ENCODE measurements around the gene ECE2.
A peak's percentile ranks its signal among the peaks of the same experiment; 100 is the strongest.
"Not testable (repeated sequence)": the region's sequence is repeated elsewhere in the genome, so short reads cannot be mapped to it uniquely, and the experiment has no call there.

ECE2 gene

DNA sequence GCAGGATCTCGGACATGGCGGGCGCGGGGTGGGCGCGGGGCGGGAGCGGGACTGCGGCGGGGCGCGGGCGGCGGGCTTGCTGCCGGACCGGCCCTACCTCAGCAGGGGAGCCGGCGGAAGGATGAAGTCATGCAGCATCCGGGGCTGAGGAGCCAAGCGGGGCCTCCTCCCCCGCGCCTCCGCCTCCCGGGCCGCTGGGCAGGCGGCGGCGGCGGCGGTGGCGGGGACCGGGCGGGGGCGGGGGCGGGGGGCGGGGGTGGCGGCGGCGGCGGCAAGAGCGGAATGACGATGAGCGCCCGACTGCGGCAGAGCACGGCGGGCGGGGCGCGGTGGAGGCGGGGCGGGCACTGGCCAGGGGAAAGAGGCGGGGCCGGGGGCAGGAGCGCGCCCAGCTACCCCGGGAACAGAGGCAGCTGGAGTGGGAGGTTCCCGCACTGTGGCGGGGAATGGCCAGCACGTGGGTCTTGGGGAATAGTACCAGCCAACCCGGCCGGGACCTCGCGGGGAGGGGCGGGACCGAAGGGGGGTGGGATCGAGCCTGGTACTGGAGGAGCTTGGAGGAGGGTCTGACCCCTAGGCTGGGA is 14.5 kb upstream of the ECE2 start, which contains the start of gene CAMK2N2:
Gene CAMK2N2, minus strand, starts transcription at position 284 of the 584 bp plus-strand sequence. Its CDS starts 268 bp downstream, at position 16.
- DNase-seq = peak; percentile 67
- in situ Hi-C loops (cut with HindIII; ENCODE audit: low pct_ligation_motif_present, low pct_unique_long_range_greater_than_20kb, low sequenced_read_pairs) = no loop called here

DNA sequence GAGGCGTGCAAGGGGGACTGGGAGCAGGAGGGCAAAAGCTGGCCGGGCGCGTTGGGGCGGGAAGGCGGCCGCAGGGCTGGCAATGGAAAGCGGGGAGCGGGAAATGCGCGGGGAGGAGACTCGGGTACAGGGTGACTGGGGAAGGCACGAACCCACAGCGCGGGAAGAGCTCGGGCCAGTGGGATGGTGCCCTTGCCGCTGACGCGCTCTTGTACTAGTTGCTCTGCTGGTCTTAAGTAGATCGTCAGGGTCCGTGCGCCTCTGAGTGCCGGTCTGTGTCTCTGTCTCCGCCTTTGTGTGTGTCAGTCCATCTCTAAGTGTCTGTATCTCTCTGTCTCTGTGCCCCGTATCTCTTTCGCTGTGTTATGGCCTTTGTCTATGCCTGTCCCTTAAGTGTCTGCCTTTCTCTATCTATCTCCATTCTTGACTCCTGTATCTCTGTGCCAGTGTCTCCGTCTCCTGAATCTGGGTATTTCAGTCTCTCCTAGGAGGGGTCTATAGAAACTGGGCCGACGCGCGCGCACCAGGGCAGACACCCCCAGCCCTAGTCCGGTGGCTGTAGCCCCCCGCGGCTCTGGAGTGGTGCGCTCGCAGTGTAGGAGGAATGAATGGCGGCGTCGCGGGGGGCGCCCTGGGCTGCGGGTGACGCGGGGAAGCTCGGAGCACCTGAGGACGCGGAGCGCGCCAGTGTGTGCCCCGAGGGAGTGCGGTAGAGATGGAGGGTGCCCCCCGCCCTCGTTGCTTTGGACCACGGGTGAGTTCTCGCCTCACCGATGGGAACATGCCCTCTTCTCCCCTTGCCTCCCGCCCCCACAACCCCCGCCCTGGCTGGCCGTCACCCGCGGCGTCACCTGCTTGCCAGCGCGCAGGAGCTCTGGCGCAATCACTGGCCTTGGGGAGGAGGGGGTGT is 13.7 kb upstream of the ECE2 start:
- in situ Hi-C loops (cut with HindIII; ENCODE audit: low pct_ligation_motif_present, low pct_unique_long_range_greater_than_20kb, low sequenced_read_pairs) = no loop called here
- peak; percentile 33 for DNase-seq

DNA sequence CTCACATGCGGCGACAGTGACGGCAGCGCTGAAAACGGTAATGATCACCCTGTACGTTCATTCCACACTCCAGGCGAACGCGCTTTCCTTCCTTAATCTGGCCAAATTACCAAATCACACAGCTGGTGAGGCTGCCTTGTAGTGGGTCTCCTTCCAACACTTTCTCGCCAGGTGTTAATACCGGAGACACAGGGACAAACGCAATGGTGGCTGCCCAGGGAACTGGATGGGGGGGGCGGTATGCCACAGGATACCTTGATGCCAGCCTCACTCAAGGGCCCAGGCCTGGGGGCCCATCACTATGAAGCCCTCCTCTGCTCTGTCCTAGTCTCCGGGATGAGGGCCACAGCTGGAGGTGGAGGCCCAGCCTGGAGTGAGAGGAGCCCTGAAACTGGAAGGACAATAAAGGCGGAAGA is 13.1 kb upstream of the ECE2 start:
- in situ Hi-C loops (cut with HindIII; ENCODE audit: low pct_ligation_motif_present, low pct_unique_long_range_greater_than_20kb, low sequenced_read_pairs) = no loop called here
- DNase-seq = no peak

DNA sequence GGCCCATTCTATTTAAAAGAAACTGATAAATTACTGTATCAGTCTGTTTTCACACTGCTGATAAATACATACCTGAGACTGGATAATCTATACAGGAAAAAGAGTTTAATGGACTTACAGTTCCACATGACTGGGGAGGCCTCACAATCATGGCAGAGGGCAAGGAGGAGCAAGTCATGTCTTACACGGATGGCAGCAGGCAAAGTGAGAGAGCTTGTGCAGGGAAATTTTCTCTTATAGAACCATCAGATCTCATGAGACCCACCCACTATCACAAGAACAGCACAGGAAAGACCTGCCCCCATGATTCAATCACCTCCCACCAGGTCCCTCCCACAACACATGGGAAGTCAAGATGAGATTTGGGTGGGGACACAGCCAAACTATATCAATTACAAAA is 8.6 kb upstream of the ECE2 start:
- in situ Hi-C loops (cut with HindIII; ENCODE audit: low pct_ligation_motif_present, low pct_unique_long_range_greater_than_20kb, low sequenced_read_pairs); DNase-seq: not testable (repeated sequence)

DNA sequence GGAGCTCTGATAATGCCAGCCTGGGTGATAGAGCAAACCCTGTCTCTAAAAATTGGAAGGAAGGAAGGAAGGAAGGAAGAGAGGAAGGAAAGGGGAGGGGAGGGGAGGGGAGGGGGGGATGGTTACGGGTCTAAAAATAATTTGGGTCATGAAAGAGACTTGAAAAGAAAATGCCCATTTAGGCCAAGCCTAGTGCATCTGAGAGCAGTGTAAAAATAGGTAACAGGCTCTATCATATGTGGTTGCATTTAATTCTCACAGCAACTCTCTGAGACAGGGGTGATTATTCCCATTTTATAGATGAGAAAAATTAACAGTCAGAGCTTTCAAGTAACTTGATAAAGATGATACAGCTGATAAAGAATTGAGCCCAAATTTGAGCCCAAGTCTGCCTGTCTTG is 3.6 kb upstream of the ECE2 start:
- in situ Hi-C loops (cut with HindIII; ENCODE audit: low pct_ligation_motif_present, low pct_unique_long_range_greater_than_20kb, low sequenced_read_pairs) = no loop called here

DNA sequence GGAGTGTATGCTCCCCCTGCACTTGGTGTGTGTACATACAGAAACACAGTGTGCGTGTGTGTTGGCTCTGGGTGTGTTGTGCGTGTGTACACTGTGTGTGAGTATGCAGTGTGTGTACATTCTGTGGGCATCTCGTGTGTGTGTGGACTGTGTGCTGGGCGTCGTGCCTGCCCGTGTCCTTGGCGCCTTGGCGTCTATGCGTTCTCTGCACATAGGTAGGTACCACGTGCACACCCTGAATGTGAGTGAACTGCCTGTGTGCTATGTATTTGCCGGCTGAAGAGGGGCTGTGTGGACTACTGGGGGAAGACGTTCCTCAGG is 481 bp upstream of the ECE2 start:
- in situ Hi-C loops (cut with HindIII; ENCODE audit: low pct_ligation_motif_present, low pct_unique_long_range_greater_than_20kb, low sequenced_read_pairs) = no loop called here
- no peak for DNase-seq

More for the DNA sequence above, 3.6 kb upstream of the ECE2 start:
- DNase-seq = no peak

DNA sequence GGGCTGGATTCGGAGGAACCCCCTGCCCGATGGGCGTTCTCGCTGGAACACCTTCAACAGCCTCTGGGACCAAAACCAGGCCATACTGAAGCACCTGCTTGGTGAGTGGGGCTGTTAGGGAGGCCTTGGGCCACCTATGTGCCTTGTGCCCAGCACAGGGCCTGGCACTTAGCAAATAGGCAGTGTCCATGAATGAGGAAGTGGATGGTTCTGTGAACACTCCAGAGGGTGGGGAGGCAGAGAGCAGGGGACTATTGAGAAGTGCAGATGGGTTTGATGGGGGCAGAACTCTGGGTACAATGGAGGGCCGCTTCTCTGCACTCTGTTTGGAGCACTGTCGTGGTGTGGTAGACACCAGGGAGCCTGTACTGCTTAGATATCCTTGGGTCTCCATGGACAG is 1.5 kb downstream of the ECE2 start:
- in situ Hi-C loops (cut with HindIII; ENCODE audit: low pct_ligation_motif_present, low pct_unique_long_range_greater_than_20kb, low sequenced_read_pairs) = no loop called here
- no peak for DNase-seq

DNA sequence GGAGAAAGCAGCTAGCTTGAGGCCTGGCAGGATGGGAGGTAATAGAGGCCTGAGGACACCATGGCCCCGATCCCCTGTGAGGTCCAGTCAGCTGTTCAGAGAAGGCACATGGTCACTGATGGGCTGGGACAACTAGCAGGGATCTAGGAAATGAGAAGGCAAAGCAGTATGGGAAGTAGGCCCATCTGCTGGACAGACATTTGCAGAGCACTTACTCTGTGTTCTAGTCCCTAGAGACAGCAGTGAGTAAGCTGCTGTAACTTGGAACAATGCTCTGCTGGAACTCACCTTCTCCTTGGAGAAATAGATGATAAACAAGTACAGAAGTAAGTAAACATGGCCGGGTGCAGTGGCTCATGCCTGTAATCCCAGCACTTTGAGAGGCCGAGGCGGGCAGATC is 7.1 kb downstream of the ECE2 start:
- in situ Hi-C loops (cut with HindIII; ENCODE audit: low pct_ligation_motif_present, low pct_unique_long_range_greater_than_20kb, low sequenced_read_pairs) = no loop called here
- DNase-seq = no peak

DNA sequence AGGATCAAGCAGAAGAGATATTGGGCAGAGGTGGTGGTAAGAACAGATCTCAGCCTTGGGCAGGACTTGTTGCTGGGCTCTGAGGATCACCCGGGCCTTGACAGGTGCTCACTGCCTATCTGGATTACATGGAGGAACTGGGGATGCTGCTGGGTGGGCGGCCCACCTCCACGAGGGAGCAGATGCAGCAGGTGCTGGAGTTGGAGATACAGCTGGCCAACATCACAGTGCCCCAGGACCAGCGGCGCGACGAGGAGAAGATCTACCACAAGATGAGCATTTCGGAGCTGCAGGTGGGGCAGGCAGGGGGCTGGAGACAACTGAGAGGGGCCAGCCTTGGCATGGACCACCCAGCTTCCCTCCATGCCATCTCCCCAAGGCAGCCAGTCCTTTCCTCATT is 7.9 kb downstream of the ECE2 start:
- in situ Hi-C loops (cut with HindIII; ENCODE audit: low pct_ligation_motif_present, low pct_unique_long_range_greater_than_20kb, low sequenced_read_pairs) = no loop called here

DNA sequence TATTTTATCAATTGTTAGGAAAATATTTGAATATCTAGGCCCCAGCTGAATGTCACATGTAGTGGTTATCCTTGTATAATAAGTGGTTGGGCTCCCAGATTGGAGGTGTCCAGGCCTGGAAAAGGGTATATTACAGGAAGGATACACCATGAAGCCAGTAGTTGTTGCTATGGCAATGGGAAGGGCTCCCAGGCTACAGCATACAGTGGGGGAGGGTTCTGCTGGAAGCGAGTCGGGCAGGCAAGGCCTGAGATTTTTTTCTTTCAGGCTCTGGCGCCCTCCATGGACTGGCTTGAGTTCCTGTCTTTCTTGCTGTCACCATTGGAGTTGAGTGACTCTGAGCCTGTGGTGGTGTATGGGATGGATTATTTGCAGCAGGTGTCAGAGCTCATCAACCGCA is 8.9 kb downstream of the ECE2 start:
- in situ Hi-C loops (cut with HindIII; ENCODE audit: low pct_ligation_motif_present, low pct_unique_long_range_greater_than_20kb, low sequenced_read_pairs) = no loop called here
- DNase-seq = peak; percentile 61

More for the DNA sequence above, 7.9 kb downstream of the ECE2 start:
- no peak for DNase-seq

DNA sequence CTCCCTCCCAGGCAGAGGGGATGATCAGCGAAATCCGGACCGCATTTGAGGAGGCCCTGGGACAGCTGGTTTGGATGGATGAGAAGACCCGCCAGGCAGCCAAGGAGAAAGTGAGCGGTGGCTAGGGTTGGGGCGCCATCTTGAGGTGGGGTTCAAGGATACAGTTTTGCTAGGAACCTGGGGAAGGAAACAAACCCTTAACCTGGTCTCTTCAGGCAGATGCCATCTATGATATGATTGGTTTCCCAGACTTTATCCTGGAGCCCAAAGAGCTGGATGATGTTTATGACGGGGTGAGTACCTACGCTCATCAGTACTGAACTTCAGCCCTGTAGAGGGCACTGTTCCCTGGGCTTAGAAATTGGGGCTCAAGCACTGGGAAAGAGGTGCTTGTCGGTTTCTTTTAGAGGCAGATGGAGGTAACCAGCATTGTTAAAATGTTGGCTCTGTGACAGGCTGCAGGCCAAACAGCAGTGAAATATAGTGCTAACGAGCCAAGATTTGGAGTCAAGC is 13.7 kb downstream of the ECE2 start:
- peak; percentile 53 for DNase-seq
- in situ Hi-C loops (cut with HindIII; ENCODE audit: low pct_ligation_motif_present, low pct_unique_long_range_greater_than_20kb, low sequenced_read_pairs) = no loop called here

DNA sequence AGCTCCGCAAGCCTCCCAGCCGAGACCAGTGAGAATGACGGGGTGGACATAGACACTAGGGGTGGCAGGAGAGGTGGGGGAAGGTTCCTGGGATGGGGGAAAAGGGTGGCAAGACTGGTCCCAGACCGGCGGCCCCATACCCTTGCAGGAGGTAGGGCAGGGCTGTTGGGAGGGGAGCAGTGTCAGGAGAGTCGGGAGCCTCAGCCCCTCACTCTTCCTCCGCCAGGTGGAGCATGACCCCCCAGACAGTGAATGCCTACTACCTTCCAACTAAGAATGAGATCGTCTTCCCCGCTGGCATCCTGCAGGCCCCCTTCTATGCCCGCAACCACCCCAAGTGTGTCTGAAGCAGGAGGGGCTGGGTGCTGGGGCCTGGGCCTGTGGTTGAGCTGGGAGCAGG is 14.5 kb downstream of the ECE2 start:
- in situ Hi-C loops (cut with HindIII; ENCODE audit: low pct_ligation_motif_present, low pct_unique_long_range_greater_than_20kb, low sequenced_read_pairs) = no loop called here
- DNase-seq = no peak

DNA sequence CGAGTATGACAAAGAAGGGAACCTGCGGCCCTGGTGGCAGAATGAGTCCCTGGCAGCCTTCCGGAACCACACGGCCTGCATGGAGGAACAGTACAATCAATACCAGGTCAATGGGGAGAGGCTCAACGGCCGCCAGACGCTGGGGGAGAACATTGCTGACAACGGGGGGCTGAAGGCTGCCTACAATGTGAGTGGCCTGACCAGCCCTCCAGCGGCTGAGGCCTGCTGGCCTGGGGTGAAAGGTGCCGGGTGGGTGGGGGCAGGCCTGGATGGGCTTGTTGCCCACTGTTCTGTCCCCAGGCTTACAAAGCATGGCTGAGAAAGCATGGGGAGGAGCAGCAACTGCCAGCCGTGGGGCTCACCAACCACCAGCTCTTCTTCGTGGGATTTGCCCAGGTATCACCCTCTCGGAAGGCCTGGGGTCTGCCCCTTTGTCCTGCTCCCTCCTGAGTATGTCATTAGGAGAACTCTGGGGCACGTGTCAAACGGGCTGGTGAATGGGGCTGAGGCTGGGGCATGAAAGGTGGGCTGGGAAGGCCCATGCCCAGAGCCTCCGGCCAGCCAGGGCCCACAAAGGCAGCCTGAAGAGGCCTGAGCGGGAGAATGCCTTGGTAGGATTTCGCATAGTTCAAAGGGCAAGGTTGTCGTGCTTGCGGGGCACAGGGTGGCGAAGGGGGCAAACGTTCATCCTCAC is 15.4 kb downstream of the ECE2 start:
- DNase-seq = no peak
- in situ Hi-C loops (cut with HindIII; ENCODE audit: low pct_ligation_motif_present, low pct_unique_long_range_greater_than_20kb, low sequenced_read_pairs) = no loop called here

DNA sequence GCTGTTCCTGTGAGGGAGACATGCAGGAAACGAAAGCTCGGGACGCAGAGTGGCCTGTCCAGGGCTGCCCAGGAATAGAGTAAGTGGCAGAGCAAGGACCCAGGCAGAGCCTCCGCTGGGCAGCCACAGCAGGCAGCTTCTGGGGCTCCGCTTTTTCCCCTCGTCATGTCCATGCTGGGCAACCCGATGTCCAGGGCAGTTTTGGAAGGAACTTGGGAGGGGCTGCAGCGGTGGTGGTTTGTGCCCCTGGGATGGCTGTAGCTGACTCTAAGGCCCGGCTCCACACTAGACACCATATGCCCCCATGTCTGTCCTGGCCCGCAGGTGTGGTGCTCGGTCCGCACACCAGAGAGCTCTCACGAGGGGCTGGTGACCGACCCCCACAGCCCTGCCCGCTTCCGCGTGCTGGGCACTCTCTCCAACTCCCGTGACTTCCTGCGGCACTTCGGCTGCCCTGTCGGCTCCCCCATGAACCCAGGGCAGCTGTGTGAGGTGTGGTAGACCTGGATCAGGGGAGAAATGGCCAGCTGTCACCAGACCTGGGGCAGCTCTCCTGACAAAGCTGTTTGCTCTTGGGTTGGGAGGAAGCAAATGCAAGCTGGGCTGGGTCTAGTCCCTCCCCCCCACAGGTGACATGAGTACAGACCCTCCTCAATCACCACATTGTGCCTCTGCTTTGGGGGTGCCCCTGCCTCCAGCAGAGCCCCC is 16.1 kb downstream of the ECE2 start:
- in situ Hi-C loops (cut with HindIII; ENCODE audit: low pct_ligation_motif_present, low pct_unique_long_range_greater_than_20kb, low sequenced_read_pairs) = no loop called here
- no peak for DNase-seq

DNA sequence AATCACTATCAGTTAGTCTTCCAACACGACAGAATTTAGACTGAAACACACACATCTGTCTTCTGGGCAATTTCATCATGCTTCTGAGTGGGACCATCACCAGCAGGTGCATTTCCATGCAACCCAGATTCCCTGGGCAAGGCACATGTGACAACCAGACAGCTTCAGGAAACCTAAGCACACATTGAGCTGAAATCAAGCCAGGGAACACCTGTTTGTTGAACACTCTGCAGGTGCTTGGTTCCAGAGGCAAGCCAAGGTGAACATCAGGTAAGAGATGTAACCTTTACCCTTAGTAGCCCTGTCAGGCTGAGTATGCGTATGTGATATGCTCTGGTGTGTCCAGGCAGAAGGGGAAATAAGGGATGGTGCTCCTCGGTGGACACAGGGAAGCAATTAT is 19.9 kb downstream of the ECE2 start:
- in situ Hi-C loops (cut with HindIII; ENCODE audit: low pct_ligation_motif_present, low pct_unique_long_range_greater_than_20kb, low sequenced_read_pairs) = no loop called here

DNA sequence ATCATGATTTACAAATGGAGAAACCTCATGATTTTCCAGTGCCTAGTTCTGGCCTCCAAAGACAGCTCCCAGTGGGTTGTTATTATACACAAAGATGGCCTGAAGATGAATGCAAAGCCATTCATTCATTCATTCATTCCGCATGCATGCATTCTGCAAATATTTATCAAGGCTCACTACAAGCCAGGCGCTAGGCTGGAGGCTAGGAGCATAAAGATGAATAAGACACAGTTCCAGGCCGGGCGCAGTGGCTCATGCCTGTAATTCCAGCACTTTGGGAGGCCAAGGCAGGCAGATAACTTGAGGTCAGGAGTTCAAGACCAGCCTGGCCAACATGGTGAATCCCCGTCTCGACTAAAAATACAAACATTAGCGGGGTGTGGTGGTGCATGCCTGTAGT is 20.8 kb downstream of the ECE2 start:
- in situ Hi-C loops (cut with HindIII; ENCODE audit: low pct_ligation_motif_present, low pct_unique_long_range_greater_than_20kb, low sequenced_read_pairs) = no loop called here
- no peak for DNase-seq

More for the DNA sequence above, 19.9 kb downstream of the ECE2 start:
- no peak for DNase-seq

DNA sequence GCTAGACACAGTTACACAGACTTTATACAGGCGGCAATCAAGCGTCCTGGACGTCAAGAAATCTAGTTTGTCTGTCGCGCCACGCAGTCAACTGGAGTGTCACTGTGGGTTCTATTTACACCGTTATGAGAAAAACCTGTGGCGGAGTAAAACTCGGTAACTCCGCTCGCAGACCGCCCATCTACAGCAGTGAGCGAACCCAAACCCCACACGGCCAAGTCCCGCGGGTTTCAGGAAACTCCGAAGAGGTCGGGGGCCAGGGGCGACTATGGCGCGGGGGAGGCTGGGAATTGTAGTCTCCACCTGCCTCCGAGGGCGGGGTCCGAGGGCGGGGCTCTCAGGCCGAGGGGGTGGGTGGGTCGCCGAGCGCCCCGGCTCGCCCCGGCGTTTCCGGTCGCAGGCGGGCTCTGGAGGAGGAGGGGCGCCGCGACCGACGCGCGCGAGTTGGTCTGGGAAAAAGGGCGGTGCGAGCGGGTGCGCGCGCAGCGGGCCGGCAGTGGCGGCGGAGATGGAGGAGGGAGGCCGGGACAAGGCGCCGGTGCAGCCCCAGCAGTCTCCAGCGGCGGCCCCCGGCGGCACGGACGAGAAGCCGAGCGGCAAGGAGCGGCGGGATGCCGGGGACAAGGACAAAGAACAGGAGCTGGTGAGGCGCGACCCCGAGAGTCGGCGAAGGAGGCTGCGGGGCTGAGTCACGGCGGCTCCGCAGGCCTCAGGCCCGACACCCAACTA is 23.1 kb downstream of the ECE2 start, which contains the start of gene PSMD2:
Gene PSMD2, plus strand, starts transcription at position 483 of the 729 bp plus-strand sequence. Its CDS starts 26 bp downstream, at position 509.
- peak; percentile 94 for DNase-seq
- in situ Hi-C loops (cut with HindIII; ENCODE audit: low pct_ligation_motif_present, low pct_unique_long_range_greater_than_20kb, low sequenced_read_pairs) = no loop called here

Data from ACHN (cell line).